ENCODE data around the gene ACP5. TPM values are rescaled to one million over a fixed set of nuclear protein-coding genes. Genes with fewer than 3 reads are reported as not detected.
"Not testable (repeated sequence)": the region's sequence is repeated elsewhere in the genome, so short reads cannot be mapped to it uniquely, and the experiment has no call there.

ACP5 gene
- total RNA-seq, 1 donor from 2014 or later, result not detected

DNA sequence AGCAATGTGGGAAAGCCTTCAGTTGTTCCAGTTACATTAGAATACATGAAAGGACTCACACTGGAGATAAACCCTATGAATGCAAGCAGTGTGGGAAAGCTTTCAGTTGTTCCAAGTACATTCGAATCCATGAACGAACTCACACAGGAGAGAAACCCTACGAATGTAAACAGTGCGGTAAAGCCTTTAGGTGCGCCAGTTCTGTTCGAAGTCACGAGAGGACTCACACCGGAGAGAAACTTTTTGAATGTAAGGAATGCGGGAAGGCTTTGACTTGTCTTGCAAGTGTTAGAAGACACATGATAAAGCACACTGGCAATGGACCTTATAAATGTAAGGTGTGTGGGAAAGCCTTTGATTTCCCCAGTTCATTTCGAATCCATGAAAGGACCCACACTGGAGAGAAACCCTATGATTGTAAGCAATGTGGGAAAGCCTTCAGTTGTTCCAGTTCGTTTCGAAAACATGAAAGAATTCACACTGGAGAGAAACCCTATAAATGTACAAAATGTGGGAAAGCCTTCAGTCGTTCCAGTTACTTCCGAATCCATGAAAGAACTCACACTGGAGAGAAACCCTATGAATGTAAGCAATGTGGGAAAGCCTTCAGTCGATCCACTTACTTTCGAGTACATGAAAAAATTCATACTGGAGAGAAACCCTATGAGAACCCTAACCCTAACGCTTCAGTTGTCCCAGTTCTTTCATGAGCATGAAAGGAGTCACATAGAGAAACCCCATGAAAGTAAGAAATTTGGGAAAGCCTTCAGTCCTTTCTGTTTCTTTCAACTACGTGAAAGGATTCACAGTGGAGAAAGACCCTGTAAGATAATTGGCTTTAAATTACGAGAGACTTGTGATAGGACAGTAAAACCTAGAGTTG lies 40.0 kb upstream of the ACP5 start:
- Mint-ChIP-seq H3K27ac (ENCODE audit: unreplicated experiment) (no peak overlapping the region), H3K27me3 (ENCODE audit: unreplicated experiment) (peaks cover 3% of the 10 kb centered on the region), H3K9me3 (ENCODE audit: unreplicated experiment) (peaks cover 17% of the 10 kb centered on the region)

DNA sequence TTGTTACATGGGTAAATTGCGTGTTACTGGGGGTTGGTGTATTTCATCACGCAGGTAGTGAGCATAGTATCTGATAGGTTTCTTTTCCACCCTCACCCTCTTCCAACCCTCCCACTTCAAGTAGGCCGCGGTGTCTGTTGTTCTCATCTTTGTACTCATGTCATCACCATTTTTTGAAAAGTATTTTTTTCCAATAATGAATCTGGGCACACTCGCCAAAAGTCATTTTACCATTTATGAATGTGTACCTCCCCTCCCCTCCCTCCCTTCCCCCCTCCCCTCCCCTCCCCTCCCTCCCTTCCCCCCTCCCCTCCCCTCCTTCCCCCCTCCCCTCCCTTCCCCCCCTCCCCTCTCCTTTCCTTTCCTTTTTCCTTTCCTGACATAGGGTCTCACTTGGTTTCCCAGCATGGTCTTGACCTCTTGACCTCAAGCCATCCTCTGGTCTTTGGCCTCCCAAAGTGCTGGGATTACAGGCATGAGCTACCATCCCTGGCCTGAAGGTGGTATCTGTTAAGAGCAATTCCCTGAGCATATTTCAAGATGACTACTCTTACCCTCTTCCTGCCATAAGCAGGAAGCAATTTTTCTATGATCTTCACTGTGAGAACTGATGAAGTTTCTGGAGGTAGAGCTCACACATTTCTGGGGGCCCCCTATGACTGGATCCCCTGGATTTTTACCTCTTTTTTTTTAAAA lies 35.5 kb upstream of the ACP5 start:
- peaks cover 9% of the 10 kb centered on the region for H3K9me3 Mint-ChIP-seq (ENCODE audit: unreplicated experiment)
- H3K36me3 Mint-ChIP-seq (ENCODE audit: unreplicated experiment), result peaks cover 26% of the 10 kb centered on the region
- DNase-seq, result no peak

More for the DNA sequence above, 40.0 kb upstream of the ACP5 start:
- TF ChIP-seq, protein P1, sequence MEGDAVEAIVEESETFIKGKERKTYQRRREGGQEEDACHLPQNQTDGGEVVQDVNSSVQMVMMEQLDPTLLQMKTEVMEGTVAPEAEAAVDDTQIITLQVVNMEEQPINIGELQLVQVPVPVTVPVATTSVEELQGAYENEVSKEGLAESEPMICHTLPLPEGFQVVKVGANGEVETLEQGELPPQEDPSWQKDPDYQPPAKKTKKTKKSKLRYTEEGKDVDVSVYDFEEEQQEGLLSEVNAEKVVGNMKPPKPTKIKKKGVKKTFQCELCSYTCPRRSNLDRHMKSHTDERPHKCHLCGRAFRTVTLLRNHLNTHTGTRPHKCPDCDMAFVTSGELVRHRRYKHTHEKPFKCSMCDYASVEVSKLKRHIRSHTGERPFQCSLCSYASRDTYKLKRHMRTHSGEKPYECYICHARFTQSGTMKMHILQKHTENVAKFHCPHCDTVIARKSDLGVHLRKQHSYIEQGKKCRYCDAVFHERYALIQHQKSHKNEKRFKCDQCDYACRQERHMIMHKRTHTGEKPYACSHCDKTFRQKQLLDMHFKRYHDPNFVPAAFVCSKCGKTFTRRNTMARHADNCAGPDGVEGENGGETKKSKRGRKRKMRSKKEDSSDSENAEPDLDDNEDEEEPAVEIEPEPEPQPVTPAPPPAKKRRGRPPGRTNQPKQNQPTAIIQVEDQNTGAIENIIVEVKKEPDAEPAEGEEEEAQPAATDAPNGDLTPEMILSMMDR (IDR thresholded peaks at IDR 0.05; ENCODE audit: partially characterized antibody, unreplicated experiment), result no peak
- no peak for DNase-seq
- no peaks in the 10 kb centered on the region for H3K4me1 Mint-ChIP-seq (ENCODE audit: low read depth, unreplicated experiment)
- H3K4me3 Mint-ChIP-seq (ENCODE audit: unreplicated experiment), result no peak overlapping the region
- peaks cover 47% of the 10 kb centered on the region for H3K36me3 Mint-ChIP-seq (ENCODE audit: unreplicated experiment)

DNA sequence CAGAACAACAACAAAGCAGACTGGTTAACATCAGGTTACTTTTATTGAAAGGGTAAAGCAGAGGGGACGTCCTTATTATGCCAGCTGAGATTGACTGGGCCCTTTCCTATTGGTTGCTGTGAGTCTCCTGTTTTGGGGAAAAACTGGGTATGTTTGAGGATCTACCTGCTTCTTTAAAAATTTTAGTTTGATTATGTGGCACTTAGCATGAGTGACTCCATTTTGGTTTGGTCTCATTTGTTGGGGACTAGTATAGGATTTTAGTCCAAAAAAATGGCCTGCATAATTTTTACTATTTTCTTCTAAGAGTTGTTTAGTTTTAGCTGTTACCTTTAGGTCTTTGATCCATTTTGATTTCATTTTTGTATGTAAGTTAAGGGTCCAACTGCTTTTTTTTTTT lies 34.3 kb upstream of the ACP5 start:
- Mint-ChIP-seq H3K4me1 (ENCODE audit: low read depth, unreplicated experiment) (no peaks in the 10 kb centered on the region), H3K9me3 (ENCODE audit: unreplicated experiment) (peaks cover 11% of the 10 kb centered on the region), H3K27me3 (ENCODE audit: unreplicated experiment) (peaks cover 2% of the 10 kb centered on the region), H3K27ac (ENCODE audit: unreplicated experiment) (no peak overlapping the region), H3K36me3 (ENCODE audit: unreplicated experiment) (peaks cover 24% of the 10 kb centered on the region), H3K4me3 (ENCODE audit: unreplicated experiment) (no peak overlapping the region)
- no peak for DNase-seq
- TF ChIP-seq, protein P1 (IDR thresholded peaks at IDR 0.05; ENCODE audit: partially characterized antibody, unreplicated experiment), result no peak

More for the DNA sequence above, 35.5 kb upstream of the ACP5 start:
- TF ChIP-seq, protein P1 (IDR thresholded peaks at IDR 0.05; ENCODE audit: partially characterized antibody, unreplicated experiment), result no peak
- no peaks in the 10 kb centered on the region for H3K4me1 Mint-ChIP-seq (ENCODE audit: low read depth, unreplicated experiment)
- no peak overlapping the region for H3K4me3 Mint-ChIP-seq (ENCODE audit: unreplicated experiment)
- no peak overlapping the region for H3K27ac Mint-ChIP-seq (ENCODE audit: unreplicated experiment)
- H3K27me3 Mint-ChIP-seq (ENCODE audit: unreplicated experiment), result peaks cover 2% of the 10 kb centered on the region

DNA sequence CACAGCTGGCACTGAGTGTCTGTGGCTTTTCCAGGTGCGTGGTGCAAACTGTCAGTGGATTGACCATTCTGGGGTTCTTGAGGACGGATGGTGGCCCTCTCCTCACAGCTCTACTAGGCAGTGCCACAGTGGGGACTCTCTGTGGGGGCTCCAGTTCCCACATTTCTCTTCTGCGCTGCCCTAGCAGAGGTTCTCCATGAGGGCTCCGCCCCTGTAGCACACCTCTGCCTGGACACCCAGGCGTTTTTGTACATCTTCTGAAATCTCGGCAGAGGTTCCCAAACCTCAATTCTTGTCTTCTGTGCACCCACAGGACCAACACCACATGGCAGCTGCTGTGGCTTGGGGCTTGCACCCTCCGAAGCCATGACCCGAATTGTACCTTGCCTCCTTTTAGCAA lies 29.0 kb upstream of the ACP5 start:
- DNase-seq, result no peak
- H3K9me3 Mint-ChIP-seq (ENCODE audit: unreplicated experiment), result peaks cover 12% of the 10 kb centered on the region
- H3K36me3 Mint-ChIP-seq (ENCODE audit: unreplicated experiment), result peaks cover 45% of the 10 kb centered on the region
- TF ChIP-seq, protein P1 (IDR thresholded peaks at IDR 0.05; ENCODE audit: partially characterized antibody, unreplicated experiment), result no peak
- H3K4me3 Mint-ChIP-seq (ENCODE audit: unreplicated experiment), result no peak overlapping the region
- H3K27me3 Mint-ChIP-seq (ENCODE audit: unreplicated experiment), result peaks cover 2% of the 10 kb centered on the region
- peaks cover 10% of the 10 kb centered on the region for H3K4me1 Mint-ChIP-seq (ENCODE audit: low read depth, unreplicated experiment)
- no peak overlapping the region for H3K27ac Mint-ChIP-seq (ENCODE audit: unreplicated experiment)

DNA sequence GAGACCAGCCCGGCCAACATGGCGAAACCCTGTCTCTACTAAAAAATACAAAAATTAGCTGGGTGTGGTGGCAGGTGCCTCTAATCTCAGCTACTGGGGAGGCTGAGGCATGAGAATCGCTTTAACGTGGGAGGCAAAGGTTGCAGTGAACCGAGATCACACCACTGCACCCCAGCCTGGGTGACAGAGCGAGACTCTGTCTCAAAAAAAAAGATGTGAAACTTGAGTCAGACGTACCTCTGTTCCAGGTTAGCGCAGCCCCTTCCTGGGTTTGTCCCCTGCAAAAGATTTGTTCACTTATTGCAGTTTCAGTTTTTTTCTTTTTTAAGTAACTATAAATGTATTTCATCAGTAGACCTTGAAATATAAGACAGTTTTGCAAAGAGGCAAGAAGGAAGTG lies 22.3 kb upstream of the ACP5 start:
- Mint-ChIP-seq H3K36me3 (ENCODE audit: unreplicated experiment) (peaks cover 19% of the 10 kb centered on the region), H3K4me3 (ENCODE audit: unreplicated experiment) (peak overlapping the region; percentile 98), H3K4me1 (ENCODE audit: low read depth, unreplicated experiment) (peaks cover 21% of the 10 kb centered on the region)
- H3K9me3 Mint-ChIP-seq (ENCODE audit: unreplicated experiment); H3K27me3 Mint-ChIP-seq (ENCODE audit: unreplicated experiment); DNase-seq; H3K27ac Mint-ChIP-seq (ENCODE audit: unreplicated experiment): not testable (repeated sequence)
